Pancreas (tissue), 10 donors: ENCODE results near the gene ZNF512B. TPM values are rescaled to one million over a fixed set of nuclear protein-coding genes. Genes with fewer than 3 reads are reported as not detected.
"Not testable (repeated sequence)": the region's sequence is repeated elsewhere in the genome, so short reads cannot be mapped to it uniquely, and the experiment has no call there.

Source experiments
- ATAC-seq, 4 donors: fragments of 200-7000 bp; cut with Tn5 transposase; one replicate each; pipeline versions ENCODE4 v1.8.0 to v1.9.1; 2020; ENCODE audit warnings: mild to moderate bottlenecking in 4 of 4, moderate library complexity in 4 of 4
- DNase-seq, 6 donors: peaks; one replicate each; pipeline ENCODE4 v3.0.0-alpha.2; 2020
- FAIRE-seq: peaks from 2 replicates; lab custom pipeline; 2012; peaks lifted over from hg19 to GRCh38; lab: Jason Lieb, UNC
- H3K27ac ChIP-seq, 4 donors: fragments of 200-600 bp; sonication (generic); 1 replicate in 3 of 4; 2 replicates in 1 of 4; pipeline versions ENCODE4 v1.5.0 to v1.8.0; 2020
- H3K27me3 ChIP-seq, 4 donors: fragments of 200-600 bp; one replicate each; pipeline ENCODE4 v1.8.0; 2021
- H3K36me3 ChIP-seq, 3 donors: fragments of 200-600 bp; sonication (generic) in 1 of 3; one replicate each; pipeline versions ENCODE4 v1.5.0 to v1.8.0; 2020 to 2021
- H3K4me1 ChIP-seq, 3 donors: fragments of 200-600 bp; one replicate each; pipeline ENCODE4 v1.8.0; 2021
- H3K4me3 ChIP-seq, 4 donors: fragments of 200-600 bp; sonication (generic) in 2 of 4; one replicate each; pipeline versions ENCODE4 v1.5.0 to v1.8.0; 2020 to 2021
- H3K9me3 ChIP-seq, 4 donors: fragments of 200-600 bp; one replicate each; pipeline ENCODE4 v1.8.0; 2021
- CTCF ChIP-seq, 4 donors: fragments of 200-600 bp; sonication (generic) in 3 of 4; IDR thresholded peaks; one replicate each; pipeline versions ENCODE4 v1.5.0 to v1.8.0; 2021; ENCODE audit warnings: antibody characterized with exemption in 4 of 4
- WGBS, 2 donors: extraction: QIAGEN DNeasy Blood & Tissue Kit; methylation state at CpG; one replicate each; pipeline ENCODE4 v1.1.7; 2013; 5-methylcytosine and 5-hydroxymethylcytosine counted together
- intact Hi-C, 3 donors: fragments of 100-400 bp; cut with DNase I; formaldehyde crosslinking; loops; one replicate each; pipeline versions ENCODE4 v1.11.1 to v1.14.2; 2022
- polyA plus RNA-seq, 2 donors: library from polyadenylated mRNA; stranded (reverse); fragments of 200-250 nt; gene quantifications; one replicate each; pipeline ENCODE4 v1.2.3, GENCODE V29; 2013
- total RNA-seq, 6 donors: library from RNA; stranded (reverse); fragmentation: NEBNext Ultra II Directional in 4 of 6; extraction: Animal tissue kit (Norgen Biotek cat#: 25700) in 4 of 6; gene quantifications; one replicate each; pipeline versions ENCODE4 v1.2.1 to v1.2.4, GENCODE V29; 2021 to 2023
- donor health status: healthy with polysubstance abuse.
- donor health status: DM: no; HTN: no; CAD: no; lungs with moderate emphysema.
- donor health status: DM: no; HTN: no; CAD: no.
- donor health status: control.
- donor health status: control.
- donor health status: Bipolar disorder and iron deficiency.
- donor health status: DM: yes; HTN: yes; CAD: no.
- donor health status: DM: no; HTN: no; CAD: no.
- donor health status: DM: no; HTN: no; CAD: no.
- donor health status: DM: yes; HTN: yes; CAD: no.

ZNF512B gene
- total RNA-seq (10 to 100 TPM in 3 of 6 donors, 1 to 10 TPM in 3; 8.5 to 12.8 (median 9.8) TPM), polyA plus RNA-seq (10 to 100 TPM; 12.8 to 22.0 TPM)

- WGBS, 2 donors = 3 to 4% methylated on average over 41 to 62 of the region's 73 CpGs
- Histone ChIP-seq H3K27ac (peak within 1 kb of the TSS in 2 of 4 donors; percentile 16 to 42), H3K27me3 (no peaks in the 10 kb centered on the region), H3K4me3 (peak within 1 kb of the TSS; percentile 44 to 67 (median 58)), H3K4me1 (peaks cover 0 to 9% (median 0%) of the 10 kb centered on the region in 3 donors), H3K9me3 (no peaks in the 10 kb centered on the region), H3K36me3 (no peaks in the 10 kb centered on the region)
- TF ChIP-seq CTCF (IDR thresholded peaks at IDR 0.05) = no peak
- FAIRE-seq (no peak), DNase-seq (peak; percentile 69 to 86 (median 80)), ATAC-seq (peak; percentile 62 to 76 (median 64))
- intact Hi-C loops = loop anchor here in 1 of 3 donors (5.0 to 10.0 kb wide), 2 partner anchors 188 to 425 kb away; partner anchors contain the start of gene SRMS
These were observed at the start of gene ZNF512B for GRCh38 chr20:63969838-63970713. TSS of gene ZNF512B (minus strand) at chr20:63969930. CDS start at chr20:63967950, 1,980 bp downstream.

GRCh38 chr20:64015635-64016034, 45.9 kb upstream of the ZNF512B start:
- intact Hi-C loops = no loop called here
- WGBS, 2 donors = 81 to 95% methylated on average over 2 of the region's 2 CpGs
- DNase-seq (no peak), ATAC-seq (no peak), FAIRE-seq (no peak)
- Histone ChIP-seq H3K4me3 (no peak overlapping the region), H3K36me3 (peaks cover 4 to 76% (median 20%) of the 10 kb centered on the region in 3 donors), H3K9me3 (no peaks in the 10 kb centered on the region), H3K27ac (no peak overlapping the region), H3K27me3 (no peaks in the 10 kb centered on the region), H3K4me1 (no peaks in the 10 kb centered on the region)
- TF ChIP-seq CTCF (IDR thresholded peaks at IDR 0.05) = no peak

GRCh38 chr20:64012385-64013154, 42.8 kb upstream of the ZNF512B start:
- H3K4me3 ChIP-seq, H3K4me1 ChIP-seq, FAIRE-seq, ATAC-seq, H3K9me3 ChIP-seq, intact Hi-C loops, DNase-seq, H3K27ac ChIP-seq, H3K27me3 ChIP-seq: not testable (repeated sequence)
- H3K36me3 ChIP-seq = peaks cover 11 to 57% (median 19%) of the 10 kb centered on the region in 3 donors
- 94% methylated on average over 11 of the region's 20 CpGs for WGBS, 2 donors

GRCh38 chr20:64011366-64011779, 41.6 kb upstream of the ZNF512B start:
- peaks cover 11 to 52% (median 15%) of the 10 kb centered on the region in 3 donors for H3K36me3 ChIP-seq
- no peaks in the 10 kb centered on the region for H3K4me1 ChIP-seq
- no peak for FAIRE-seq
- no peaks in the 10 kb centered on the region for H3K27me3 ChIP-seq
- H3K27ac ChIP-seq = no peak overlapping the region
- 95 to 98% methylated on average over 16 of the region's 16 CpGs for WGBS, 2 donors
- DNase-seq = no peak
- no peak for TF ChIP-seq CTCF (IDR thresholded peaks at IDR 0.05)
- no peaks in the 10 kb centered on the region for H3K9me3 ChIP-seq
- H3K4me3 ChIP-seq = no peak overlapping the region
- no peak for ATAC-seq
- intact Hi-C loops = no loop called here

GRCh38 chr20:64010711-64011237, 41.0 kb upstream of the ZNF512B start:
- DNase-seq (no peak), ATAC-seq (no peak), FAIRE-seq (no peak)
- Histone ChIP-seq H3K27me3 (no peaks in the 10 kb centered on the region), H3K27ac (no peak overlapping the region), H3K4me3 (no peak overlapping the region), H3K9me3 (no peaks in the 10 kb centered on the region), H3K4me1 (no peaks in the 10 kb centered on the region), H3K36me3 (peaks cover 11 to 50% (median 15%) of the 10 kb centered on the region in 3 donors)
- 78 to 80% methylated on average over 8 of the region's 8 CpGs for WGBS, 2 donors
- intact Hi-C loops = no loop called here
- TF ChIP-seq CTCF (IDR thresholded peaks at IDR 0.05) = no peak
